HG03139 (cell line): Measurements from ENCODE around the gene DDX19B.
"Not testable (repeated sequence)": the region's sequence is repeated elsewhere in the genome, so short reads cannot be mapped to it uniquely, and the experiment has no call there.

Experiments
- ATAC-seq: cut with Tn5 transposase; IDR thresholded peaks from one replicate; pipeline ENCODE4 v1.9.1; 2021; ENCODE audit not compliant: unreplicated experiment

DDX19B gene

GRCh38 chr16:70345840-70346239 lies 46.9 kb downstream of the DDX19B start:
- ATAC-seq, result no peak

GRCh38 chr16:70348991-70349390 lies 50.0 kb downstream of the DDX19B start:
- ATAC-seq, result no peak

GRCh38 chr16:70349783-70350182 lies 50.8 kb downstream of the DDX19B start:
- no peak for ATAC-seq

- no peak for ATAC-seq
Measured at GRCh38 chr16:70359552-70359951, 60.6 kb downstream of the DDX19B start.

GRCh38 chr16:70364399-70364798 lies 65.4 kb downstream of the DDX19B start:
- ATAC-seq, result no peak

GRCh38 chr16:70370145-70370544 lies 71.2 kb downstream of the DDX19B start:
- not testable (repeated sequence) for ATAC-seq

- no peak for ATAC-seq
Measured at GRCh38 chr16:70370924-70371323, 71.9 kb downstream of the DDX19B start.

- no peak for ATAC-seq
Measured at GRCh38 chr16:70372921-70373728, 74.1 kb downstream of the DDX19B start.

- ATAC-seq, result no peak
Measured at GRCh38 chr16:70374213-70374612, 75.2 kb downstream of the DDX19B start.

GRCh38 chr16:70375636-70376611 lies 76.9 kb downstream of the DDX19B start:
- ATAC-seq, result no peak

GRCh38 chr16:70377782-70378181 lies 78.8 kb downstream of the DDX19B start:
- no peak for ATAC-seq

- ATAC-seq, result no peak
Measured at GRCh38 chr16:70378869-70379493, 80.0 kb downstream of the DDX19B start.

GRCh38 chr16:70380248-70380918 lies 81.4 kb downstream of the DDX19B start:
- ATAC-seq, result peak; percentile 2

- ATAC-seq, result peak; percentile 84
Measured at GRCh38 chr16:70380919-70381603, 82.1 kb downstream of the DDX19B start.

GRCh38 chr16:70381604-70382342 lies 82.8 kb downstream of the DDX19B start:
- no peak for ATAC-seq

GRCh38 chr16:70383421-70383960 lies 84.5 kb downstream of the DDX19B start:
- ATAC-seq, result no peak
